ENCODE results near the gene C20orf141.
"Not testable (repeated sequence)": the region's sequence is repeated elsewhere in the genome, so short reads cannot be mapped to it uniquely, and the experiment has no call there.

C20orf141 gene

GRCh38 chr20:2820896-2821869, 6.4 kb downstream of the C20orf141 start:
- DNase-seq: no peak

- peak; percentile 73 for DNase-seq
These were observed 7.3 kb downstream of the C20orf141 start for GRCh38 chr20:2822073-2822472.

- DNase-seq: peak; percentile 23
These were observed 11.0 kb downstream of the C20orf141 start for GRCh38 chr20:2825761-2826160.

- DNase-seq: no peak
These were observed 11.9 kb downstream of the C20orf141 start for GRCh38 chr20:2826655-2827054.

GRCh38 chr20:2829376-2829775, 14.6 kb downstream of the C20orf141 start:
- no peak for DNase-seq

- DNase-seq: not testable (repeated sequence)
These were observed 16.4 kb downstream of the C20orf141 start for GRCh38 chr20:2831206-2831605.

GRCh38 chr20:2833761-2834160, 19.0 kb downstream of the C20orf141 start:
- DNase-seq: no peak

GRCh38 chr20:2834401-2835110, 19.8 kb downstream of the C20orf141 start:
- no peak for DNase-seq

- no peak for DNase-seq
These were observed 20.6 kb downstream of the C20orf141 start for GRCh38 chr20:2835331-2835796.

GRCh38 chr20:2836035-2836434, 21.2 kb downstream of the C20orf141 start:
- no peak for DNase-seq

GRCh38 chr20:2837221-2837960, 22.6 kb downstream of the C20orf141 start:
- no peak for DNase-seq

- DNase-seq: no peak
These were observed 23.5 kb downstream of the C20orf141 start for GRCh38 chr20:2838170-2838797.

- no peak for DNase-seq
These were observed 24.3 kb downstream of the C20orf141 start for GRCh38 chr20:2838847-2839671.

GRCh38 chr20:2839732-2840137, 24.9 kb downstream of the C20orf141 start:
- no peak for DNase-seq

GRCh38 chr20:2840138-2840966, 25.6 kb downstream of the C20orf141 start, which contains the start of the genes PCED1A and VPS16:
TSS of gene PCED1A (minus strand) at chr20:2840655. CDS start at chr20:2839912, 743 bp downstream.
TSS of gene VPS16 (plus strand) at chr20:2840745. CDS start at chr20:2840775, 30 bp downstream.
- DNase-seq: peak; percentile 86

GRCh38 chr20:2840967-2841531, 26.3 kb downstream of the C20orf141 start:
- DNase-seq: peak; percentile 39

- DNase-seq: no peak
These were observed 30.8 kb downstream of the C20orf141 start for GRCh38 chr20:2845607-2846006.

GRCh38 chr20:2846698-2847097, 31.9 kb downstream of the C20orf141 start:
- no peak for DNase-seq

GRCh38 chr20:2847802-2848201, 33.0 kb downstream of the C20orf141 start:
- no peak for DNase-seq

GRCh38 chr20:2849529-2849928, 34.7 kb downstream of the C20orf141 start:
- DNase-seq: no peak
